T-helper 17 cell (primary cell): Measurements from ENCODE around the gene RBM20. TPM values are rescaled to one million over a fixed set of nuclear protein-coding genes. Genes with fewer than 3 reads are reported as not detected.
A peak's percentile ranks its signal among the peaks of the same experiment; 100 is the strongest.
"Not testable (repeated sequence)": the region's sequence is repeated elsewhere in the genome, so short reads cannot be mapped to it uniquely, and the experiment has no call there.

Experiments used
- ATAC-seq: fragments of 150-1000 bp; cut with Tn5 transposase; 2 replicates; pipeline ENCODE4 v1.10.0; 2021; ENCODE audit warnings: mild to moderate bottlenecking, moderate library complexity
- DNase-seq, 3 donors: peaks; one replicate each; pipeline versions ENCODE4 v3.0.0 to v3.0.0-alpha.2; 2020 to 2021
- H3K9me3 ChIP-seq: one replicate; pipeline ENCODE4 v1.7.0; 2013; ENCODE audit warnings: low read length, mild to moderate bottlenecking; ENCODE audit not compliant: control insufficient read depth, poor library complexity, severe bottlenecking
- H3K27ac Mint-ChIP-seq: one replicate; pipeline ENCODE4 v1.8.0; 2022; ENCODE audit warnings: mild to moderate bottlenecking, moderate library complexity, mixed read lengths
- H3K27me3 Mint-ChIP-seq: one replicate; pipeline ENCODE4 v1.8.0; 2022; ENCODE audit warnings: mixed read lengths
- H3K36me3 Mint-ChIP-seq: one replicate; pipeline ENCODE4 v1.8.0; 2022; ENCODE audit warnings: low read depth, mixed read lengths
- H3K4me1 Mint-ChIP-seq: one replicate; pipeline ENCODE4 v1.8.0; 2022; ENCODE audit warnings: mild to moderate bottlenecking, mixed read lengths
- H3K4me3 Mint-ChIP-seq: one replicate; pipeline ENCODE4 v1.8.0; 2022; ENCODE audit warnings: mild to moderate bottlenecking, moderate library complexity, mixed read lengths
- total RNA-seq, 4 donors: library from RNA in 2 of 4; stranded (reverse) in 2 of 4; gene quantifications; one replicate each; pipeline ENCODE4 v1.2.3 and lab custom pipeline; 2022 to 2026

Gene RBM20
- total RNA-seq, 2 donors from 2014 or later: not detected

DNA sequence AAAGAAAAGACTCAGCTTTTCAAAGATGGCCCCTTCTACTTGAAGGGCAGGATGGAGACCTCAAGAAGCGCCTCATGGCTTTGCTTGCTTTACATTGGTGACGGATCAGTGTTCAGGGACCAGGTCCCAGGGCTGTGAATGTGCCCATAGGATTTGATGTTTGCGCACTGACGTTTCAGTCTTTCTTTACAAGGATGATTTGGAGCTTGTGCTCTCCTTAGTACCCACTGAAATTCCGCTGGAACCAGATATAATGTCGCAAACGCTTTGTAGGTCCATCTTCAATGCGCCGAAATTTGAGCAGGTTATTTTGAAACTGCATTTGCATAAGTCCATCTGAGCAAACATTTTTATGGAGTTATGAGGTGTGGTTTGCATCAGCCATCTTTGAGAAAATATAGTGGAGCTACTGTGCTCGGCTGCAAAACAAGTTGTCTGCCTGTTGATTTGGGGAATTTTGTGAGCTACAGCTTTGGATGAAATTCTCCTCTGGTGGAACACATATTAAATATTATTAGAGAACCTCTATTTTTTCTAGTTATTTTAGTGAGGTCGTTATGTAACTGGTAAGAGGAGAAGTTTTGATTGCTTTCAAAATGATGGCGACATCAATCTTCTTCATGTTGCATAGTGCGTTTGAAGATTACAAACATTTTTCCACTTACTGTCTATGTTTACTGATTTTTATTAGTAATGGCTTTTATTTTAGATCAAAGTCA is 2.4 kb downstream of the RBM20 start:
- ATAC-seq (no peak), DNase-seq (no peak)
- H3K4me3 Mint-ChIP-seq: no peak overlapping the region
- H3K4me1 Mint-ChIP-seq: peaks cover 15% of the 10 kb centered on the region
- peaks cover 71% of the 10 kb centered on the region for H3K27me3 Mint-ChIP-seq
- peaks cover 3% of the 10 kb centered on the region for H3K36me3 Mint-ChIP-seq
- H3K27ac Mint-ChIP-seq: no peak overlapping the region
- peaks cover 3% of the 10 kb centered on the region for H3K9me3 ChIP-seq

DNA sequence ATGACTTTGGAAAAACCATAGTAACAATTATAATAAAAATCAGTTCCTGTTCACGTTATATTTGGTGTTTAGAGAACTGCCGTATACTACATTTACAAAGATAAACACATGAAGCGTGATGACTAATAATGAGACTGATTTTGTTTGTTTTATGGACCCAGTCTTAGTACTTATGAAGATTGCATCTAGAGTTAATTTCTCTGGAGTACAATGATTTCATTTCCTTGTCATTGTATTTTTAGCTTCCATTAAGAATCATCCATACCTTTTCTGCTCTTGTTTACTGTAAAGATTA is 2.9 kb downstream of the RBM20 start:
- peaks cover 3% of the 10 kb centered on the region for H3K9me3 ChIP-seq
- Mint-ChIP-seq H3K27me3 (peaks cover 69% of the 10 kb centered on the region), H3K27ac (no peak overlapping the region), H3K36me3 (peaks cover 3% of the 10 kb centered on the region), H3K4me3 (no peak overlapping the region), H3K4me1 (peaks cover 13% of the 10 kb centered on the region)
- ATAC-seq: no peak
- DNase-seq: no peak

DNA sequence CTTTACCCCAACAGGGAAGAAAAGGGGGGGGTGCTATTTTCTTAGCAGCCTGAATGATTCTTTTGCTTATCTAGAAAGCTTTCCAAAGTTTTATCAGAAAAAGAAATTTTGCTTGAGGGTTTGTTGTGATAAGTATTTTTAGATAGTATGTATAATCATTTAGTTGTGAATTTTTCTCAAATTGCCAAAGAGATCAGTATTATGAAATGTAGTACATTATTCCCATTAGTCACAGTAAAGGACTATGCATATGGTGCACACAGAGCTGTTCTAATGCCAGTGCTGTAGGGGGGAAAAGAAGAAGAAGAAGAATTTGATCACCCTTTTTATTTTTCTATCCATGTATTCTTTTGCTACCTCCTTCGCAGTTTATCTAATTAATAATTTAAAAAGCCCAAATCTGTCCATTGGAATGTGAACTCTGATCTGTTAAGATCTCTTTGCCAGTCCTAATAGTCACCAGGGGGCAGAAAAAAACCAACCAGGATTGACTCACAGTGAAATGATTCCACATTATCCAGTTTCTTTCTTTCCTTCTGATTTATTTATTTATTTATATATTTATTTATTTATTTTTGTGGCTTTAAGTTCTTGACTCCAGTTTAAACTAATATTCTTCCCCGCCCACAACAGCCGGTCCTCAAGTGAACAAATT is 4.7 kb downstream of the RBM20 start:
- Mint-ChIP-seq H3K36me3 (peaks cover 2% of the 10 kb centered on the region), H3K27ac (no peak overlapping the region), H3K4me3 (no peak overlapping the region), H3K27me3 (peaks cover 70% of the 10 kb centered on the region), H3K4me1 (peaks cover 6% of the 10 kb centered on the region)
- ATAC-seq (no peak), DNase-seq (no peak)
- H3K9me3 ChIP-seq: peaks cover 3% of the 10 kb centered on the region

DNA sequence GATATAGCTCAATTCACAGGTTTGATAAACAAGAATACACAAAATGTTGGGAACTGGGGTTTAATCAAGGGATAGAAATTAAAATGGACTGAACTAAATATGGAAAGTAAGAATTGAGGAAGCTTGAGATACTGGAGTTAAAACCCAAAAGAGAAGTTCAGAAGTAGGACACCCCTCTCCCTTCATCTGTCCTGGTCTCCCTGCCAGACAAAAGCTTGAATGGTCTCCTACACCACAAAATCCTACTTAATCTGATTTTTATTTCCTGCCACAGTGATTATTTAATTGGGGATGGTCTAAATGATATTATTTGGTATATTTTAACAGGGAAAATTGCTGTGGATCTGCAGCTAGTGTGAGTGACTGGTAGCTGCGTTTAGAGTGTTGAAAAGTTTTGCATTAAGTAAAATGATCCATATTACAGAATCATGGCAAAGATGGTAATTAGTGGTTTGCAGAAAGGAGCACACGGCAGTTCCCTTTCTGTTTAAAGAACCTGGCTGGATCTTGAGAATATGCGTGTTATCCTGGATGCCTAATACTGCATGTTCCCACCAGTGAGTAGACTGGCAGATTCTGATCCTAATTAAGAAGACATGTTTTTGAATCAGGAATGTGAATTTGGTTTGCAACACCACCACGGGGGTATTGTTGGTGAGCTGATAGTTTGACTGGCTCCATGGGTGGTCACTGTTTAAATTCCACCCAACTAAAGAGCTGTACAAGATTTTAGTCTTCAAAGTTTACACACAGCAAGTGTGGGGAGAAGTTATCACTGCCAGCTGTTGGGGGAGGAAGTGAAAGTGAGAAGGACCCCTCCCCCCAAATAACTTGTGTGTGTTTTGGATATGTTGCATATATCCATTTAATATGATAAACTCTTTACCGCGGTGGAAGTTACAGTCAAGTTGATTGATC is 5.5 kb downstream of the RBM20 start:
- no peak for DNase-seq
- Mint-ChIP-seq H3K4me3 (no peak overlapping the region), H3K36me3 (peaks cover 2% of the 10 kb centered on the region), H3K4me1 (peaks cover 6% of the 10 kb centered on the region), H3K27me3 (peaks cover 78% of the 10 kb centered on the region), H3K27ac (no peak overlapping the region)
- no peak for ATAC-seq
- peaks cover 3% of the 10 kb centered on the region for H3K9me3 ChIP-seq

DNA sequence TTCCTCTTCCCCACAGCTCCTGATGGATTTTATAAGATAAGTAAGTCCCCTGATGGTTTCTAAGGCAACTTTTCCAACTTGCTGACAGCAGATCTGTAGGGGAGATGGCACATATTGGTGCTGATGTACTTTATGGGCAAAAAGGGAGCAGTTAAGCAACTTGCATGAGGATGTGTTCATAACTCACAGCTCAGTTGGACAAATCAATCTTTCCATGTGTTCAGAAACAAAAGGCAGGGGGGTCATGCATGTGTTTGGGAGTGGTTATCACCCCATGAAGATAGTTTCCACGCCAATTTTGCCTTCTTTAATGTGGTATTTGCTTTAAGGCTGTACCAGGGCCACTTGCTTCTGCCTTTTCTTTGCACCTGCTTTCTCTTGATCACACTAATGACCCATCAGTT is 6.1 kb downstream of the RBM20 start:
- H3K4me1 Mint-ChIP-seq: peaks cover 6% of the 10 kb centered on the region
- H3K27me3 Mint-ChIP-seq: peaks cover 74% of the 10 kb centered on the region
- H3K27ac Mint-ChIP-seq: no peak overlapping the region
- H3K4me3 Mint-ChIP-seq: no peak overlapping the region
- no peak for ATAC-seq
- H3K36me3 Mint-ChIP-seq: peaks cover 2% of the 10 kb centered on the region
- no peak for DNase-seq
- peaks cover 3% of the 10 kb centered on the region for H3K9me3 ChIP-seq

DNA sequence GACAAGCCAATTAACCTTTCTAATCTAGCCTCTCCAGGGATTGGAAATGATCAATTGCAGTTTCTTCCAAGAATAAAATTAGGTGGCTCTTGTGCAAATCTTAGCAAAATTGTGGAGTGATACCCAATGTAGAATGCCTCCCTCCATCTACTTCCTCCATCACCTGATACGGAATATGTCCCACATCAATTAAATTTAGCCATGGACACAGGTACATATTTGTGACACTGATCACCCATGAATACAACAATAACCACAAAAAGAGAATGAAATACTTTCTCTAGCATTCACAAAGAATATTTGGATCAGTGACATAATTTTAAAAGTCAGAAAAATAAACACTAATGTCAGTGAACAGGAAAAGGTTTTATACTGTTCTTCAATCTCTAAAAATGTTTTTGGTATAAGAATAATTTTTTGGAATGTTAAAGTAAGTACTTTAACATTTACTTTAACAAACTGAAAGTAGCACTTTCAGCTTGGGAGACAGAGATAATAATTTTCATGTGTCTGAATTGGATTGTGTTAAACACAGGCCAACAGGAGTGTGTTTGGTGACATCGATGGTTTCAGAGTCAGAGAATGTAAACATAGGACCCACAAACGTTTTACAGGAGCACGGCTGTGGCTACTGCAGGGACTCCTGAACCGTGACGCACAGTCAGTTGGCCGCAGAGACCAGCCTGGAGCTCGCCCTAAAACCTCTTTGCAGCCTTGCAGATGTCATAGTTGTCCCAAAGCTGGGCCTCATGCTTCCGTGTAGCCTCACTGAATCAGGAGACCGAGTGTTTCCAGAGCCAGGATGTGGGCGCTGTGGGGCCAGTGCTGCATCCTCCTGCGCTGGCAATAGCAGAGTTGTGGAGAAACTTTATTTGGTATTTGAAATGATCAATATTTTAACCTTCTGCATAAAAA is 7.2 kb downstream of the RBM20 start:
- H3K36me3 Mint-ChIP-seq: peaks cover 2% of the 10 kb centered on the region
- H3K27ac Mint-ChIP-seq: no peak overlapping the region
- peaks cover 70% of the 10 kb centered on the region for H3K27me3 Mint-ChIP-seq
- peaks cover 3% of the 10 kb centered on the region for H3K9me3 ChIP-seq
- DNase-seq: no peak
- peaks cover 6% of the 10 kb centered on the region for H3K4me1 Mint-ChIP-seq
- H3K4me3 Mint-ChIP-seq: no peak overlapping the region
- ATAC-seq: no peak

DNA sequence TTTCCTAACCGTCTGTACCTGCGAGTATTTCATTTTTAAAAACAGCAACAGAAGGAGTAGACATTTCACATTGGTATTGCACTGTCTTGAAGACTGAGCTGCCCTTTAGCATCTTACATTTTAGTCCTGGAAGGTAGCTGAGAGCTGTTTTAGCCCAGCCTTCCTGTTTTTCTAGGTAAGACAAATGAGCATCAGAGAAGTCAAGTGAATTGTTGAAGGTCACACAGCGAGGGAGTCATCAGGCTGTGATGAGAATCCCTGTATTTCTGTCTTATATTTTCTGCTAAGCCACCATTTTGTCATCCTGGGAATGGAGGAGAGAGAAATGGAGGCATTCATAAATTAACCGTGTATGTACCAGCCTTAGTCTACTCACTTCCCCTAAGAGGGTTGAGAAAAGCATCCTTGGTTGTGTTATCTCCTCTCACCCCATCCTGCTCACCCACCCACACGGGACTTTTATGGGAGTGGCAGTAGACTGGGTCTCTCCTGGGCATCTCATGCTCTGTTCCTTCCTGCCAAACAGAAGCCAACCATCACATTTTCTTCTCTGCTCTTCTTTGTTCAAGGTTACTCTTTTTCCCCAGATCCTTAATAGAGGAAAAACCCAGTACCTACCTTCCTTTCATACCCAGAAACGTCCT is 8.5 kb downstream of the RBM20 start:
- DNase-seq (no peak), ATAC-seq (no peak)
- H3K9me3 ChIP-seq: peaks cover 3% of the 10 kb centered on the region
- Mint-ChIP-seq H3K36me3 (peaks cover 2% of the 10 kb centered on the region), H3K4me3 (no peak overlapping the region), H3K27ac (no peak overlapping the region), H3K4me1 (peaks cover 6% of the 10 kb centered on the region), H3K27me3 (peaks cover 72% of the 10 kb centered on the region)

DNA sequence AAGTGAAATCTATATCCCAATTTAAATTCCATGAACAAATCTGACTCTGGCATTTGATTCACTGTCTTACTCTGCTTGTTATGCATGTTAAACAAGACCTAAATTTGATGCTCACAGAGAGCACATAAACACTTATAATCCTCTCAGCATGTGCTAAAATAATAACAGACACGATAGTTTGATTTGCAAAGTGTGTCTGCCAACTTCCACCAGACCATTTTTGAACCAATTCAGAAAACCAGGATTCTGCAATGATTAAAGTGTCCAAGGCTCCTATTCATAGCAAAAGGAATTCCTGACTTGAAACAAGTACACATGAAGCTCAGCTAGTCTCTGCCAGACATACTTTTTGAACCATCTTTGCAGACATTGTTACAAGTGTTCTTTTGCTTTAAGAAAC is 11.2 kb downstream of the RBM20 start:
- Mint-ChIP-seq H3K4me1 (peaks cover 5% of the 10 kb centered on the region), H3K27me3 (peaks cover 63% of the 10 kb centered on the region), H3K36me3 (peaks cover 4% of the 10 kb centered on the region), H3K4me3 (no peak overlapping the region), H3K27ac (no peak overlapping the region)
- ATAC-seq: no peak
- DNase-seq: no peak
- H3K9me3 ChIP-seq: no peaks in the 10 kb centered on the region

DNA sequence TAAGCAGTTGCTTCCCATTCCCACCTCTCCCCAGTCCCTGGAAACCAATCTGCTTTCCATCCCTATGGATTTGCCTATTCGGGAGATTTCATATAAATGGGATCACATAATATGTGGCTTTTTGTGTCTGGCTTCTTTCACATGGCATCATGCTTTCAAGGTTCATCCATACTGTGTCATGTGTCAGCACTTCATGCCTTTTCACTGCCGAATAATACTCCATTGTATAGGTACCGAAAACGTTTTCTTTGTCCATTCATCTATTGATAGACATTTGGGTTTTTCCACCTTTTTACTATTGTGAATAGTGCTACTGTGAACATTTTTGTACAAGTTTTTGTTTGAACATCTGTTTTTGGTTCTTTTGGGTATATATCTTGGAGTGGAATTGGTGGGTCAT is 12.5 kb downstream of the RBM20 start:
- Mint-ChIP-seq H3K36me3 (peaks cover 4% of the 10 kb centered on the region), H3K4me1 (peaks cover 10% of the 10 kb centered on the region), H3K27ac (no peak overlapping the region), H3K4me3 (no peak overlapping the region), H3K27me3 (peaks cover 60% of the 10 kb centered on the region)
- no peak for DNase-seq
- no peaks in the 10 kb centered on the region for H3K9me3 ChIP-seq
- no peak for ATAC-seq

DNA sequence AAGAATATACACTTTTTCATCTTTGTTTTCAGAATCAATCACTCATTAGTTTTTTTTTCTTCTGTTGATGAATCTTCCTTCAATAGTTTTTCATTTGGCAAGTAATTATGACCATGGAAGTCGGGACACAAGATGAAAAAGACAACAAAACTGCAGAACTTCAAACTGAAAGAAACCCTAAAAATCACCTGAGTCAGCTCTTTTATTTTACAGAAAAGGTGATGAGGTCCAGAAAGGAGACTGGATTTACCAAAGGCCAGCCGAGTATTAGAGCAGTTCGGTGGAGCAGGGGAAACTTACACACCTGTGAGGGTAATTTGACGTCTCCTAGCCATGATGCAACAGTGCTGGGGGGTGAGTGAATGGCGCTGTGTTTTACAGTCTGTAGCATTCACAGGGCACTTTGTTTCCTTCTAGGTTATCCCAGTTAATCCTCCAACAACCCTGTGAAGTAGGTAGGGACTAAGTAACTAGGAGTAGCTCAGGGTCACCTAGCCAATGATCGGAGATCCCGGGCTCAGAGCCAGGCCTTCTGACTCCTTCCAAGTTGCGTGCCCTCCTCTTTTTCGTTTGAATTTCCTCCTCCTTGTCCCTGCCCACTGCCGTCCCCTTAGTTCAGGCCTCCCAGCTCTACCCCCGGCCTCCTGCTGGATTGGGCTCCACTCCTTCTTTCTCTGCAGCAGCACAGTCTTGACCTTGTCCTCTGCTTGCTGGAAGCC is 14.0 kb downstream of the RBM20 start:
- Mint-ChIP-seq H3K4me3 (no peak overlapping the region), H3K27ac (no peak overlapping the region), H3K27me3 (peaks cover 59% of the 10 kb centered on the region), H3K4me1 (peaks cover 12% of the 10 kb centered on the region), H3K36me3 (peaks cover 4% of the 10 kb centered on the region)
- ATAC-seq (no peak), DNase-seq (no peak)
- H3K9me3 ChIP-seq: no peaks in the 10 kb centered on the region

DNA sequence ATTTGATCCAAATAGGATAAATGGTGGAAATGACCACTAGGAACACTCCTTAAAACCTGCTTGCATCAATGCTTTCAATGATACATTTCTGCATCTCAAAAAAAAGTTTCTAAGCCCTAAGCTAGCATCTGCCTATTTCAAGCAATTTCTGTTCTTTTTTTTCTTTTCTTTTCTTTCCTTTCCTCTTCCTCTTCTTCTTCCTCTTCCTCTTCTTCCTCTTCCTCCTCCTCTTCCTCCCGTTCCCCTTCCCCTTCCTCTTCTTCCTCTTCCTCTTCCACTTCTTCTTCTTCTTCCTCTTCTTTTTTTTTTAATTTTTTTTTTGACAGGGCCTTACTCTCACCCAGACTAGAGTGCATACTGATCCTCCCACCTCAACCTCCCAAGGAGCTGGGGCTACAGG is 15.4 kb downstream of the RBM20 start:
- DNase-seq (no peak), ATAC-seq (no peak)
- no peaks in the 10 kb centered on the region for H3K9me3 ChIP-seq
- Mint-ChIP-seq H3K4me3 (no peak overlapping the region), H3K36me3 (peaks cover 2% of the 10 kb centered on the region), H3K4me1 (peaks cover 12% of the 10 kb centered on the region), H3K27ac (peak overlapping the region; percentile 69), H3K27me3 (peaks cover 44% of the 10 kb centered on the region)

DNA sequence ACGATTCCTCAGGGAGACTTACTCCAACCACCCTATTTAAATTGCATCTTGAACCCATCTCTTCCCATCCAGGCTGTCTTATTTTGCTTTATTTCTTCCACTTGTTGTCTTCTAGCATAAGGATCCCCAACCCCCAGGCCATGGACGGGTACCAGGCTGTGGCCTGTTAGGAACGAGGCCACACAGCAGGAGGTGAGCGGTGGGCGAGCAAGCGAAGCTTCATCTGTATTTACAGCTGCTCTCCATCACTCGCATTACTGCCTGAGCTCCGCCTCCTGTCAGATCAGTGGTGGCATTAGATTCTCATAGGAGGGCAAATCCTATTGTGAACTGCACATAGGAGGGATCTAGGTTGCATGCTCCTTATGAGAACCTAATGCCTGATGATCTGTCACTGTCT is 16.2 kb downstream of the RBM20 start:
- Mint-ChIP-seq H3K27me3 (peaks cover 46% of the 10 kb centered on the region), H3K4me1 (peaks cover 12% of the 10 kb centered on the region)
- not testable (repeated sequence) for H3K36me3 Mint-ChIP-seq, H3K9me3 ChIP-seq, H3K27ac Mint-ChIP-seq, ATAC-seq, H3K4me3 Mint-ChIP-seq, DNase-seq
